Liver (tissue), 9 donors: ENCODE data around the gene GRIPAP1. TPM values are rescaled to one million over a fixed set of nuclear protein-coding genes. Genes with fewer than 3 reads are reported as not detected.

Experiments used
- DNase-seq: peaks from one replicate; pipeline ENCODE4 v3.0.0-alpha.2; 2017; ENCODE audit warnings: low spot score
- H3K27ac ChIP-seq, 2 donors: one replicate each; pipeline ENCODE4 v1.7.0; 2013; ENCODE audit warnings: inconsistent platforms in 2 of 2, low read length in 2 of 2, control low read depth in 1 of 2, low read depth in 1 of 2, mild to moderate bottlenecking in 1 of 2
- H3K27me3 ChIP-seq, 4 donors: one replicate each; pipeline versions ENCODE4 v1.6.1 to v1.7.0; 2013; ENCODE audit warnings: low read length in 3 of 4, inconsistent platforms in 1 of 4, mild to moderate bottlenecking in 1 of 4, moderate library complexity in 1 of 4; ENCODE audit not compliant: control insufficient read depth in 4 of 4, insufficient read depth in 4 of 4
- H3K36me3 ChIP-seq, 4 donors: one replicate each; pipeline versions ENCODE4 v1.6.1 to v1.7.0; 2013; ENCODE audit warnings: low read length in 3 of 4, mild to moderate bottlenecking in 3 of 4, low read depth in 1 of 4, moderate library complexity in 1 of 4; ENCODE audit not compliant: control insufficient read depth in 4 of 4, insufficient read depth in 3 of 4
- H3K4me1 ChIP-seq, 4 donors: one replicate each; pipeline versions ENCODE4 v1.6.1 to v1.7.0; 2013; ENCODE audit warnings: low read length in 3 of 4, mild to moderate bottlenecking in 3 of 4, moderate library complexity in 1 of 4; ENCODE audit not compliant: control insufficient read depth in 4 of 4, insufficient read depth in 4 of 4
- H3K4me3 ChIP-seq, 3 donors: one replicate each; pipeline versions ENCODE4 v1.6.1 to v1.7.0; 2013; ENCODE audit warnings: low read length in 3 of 3, control low read depth in 1 of 3, low read depth in 1 of 3, mild to moderate bottlenecking in 1 of 3
- H3K9ac ChIP-seq, 2 donors: one replicate each; pipeline ENCODE4 v1.7.0; 2013; ENCODE audit warnings: low read length in 2 of 2, mild to moderate bottlenecking in 2 of 2, moderate library complexity in 2 of 2, control low read depth in 1 of 2, low read depth in 1 of 2
- H3K9me3 ChIP-seq, 4 donors: one replicate each; pipeline versions ENCODE4 v1.6.1 to v1.7.0; 2013; ENCODE audit warnings: low read length in 3 of 4; ENCODE audit not compliant: control insufficient read depth in 4 of 4
- CTCF ChIP-seq: fragments of 150-350 bp; IDR thresholded peaks from 2 replicates; pipeline ENCODE4 v1.5.1; 2017; ENCODE audit warnings: improper control_type of control experiment, low read depth, low read length; ENCODE audit not compliant: missing input control
- EGR1 ChIP-seq, 2 donors: IDR thresholded peaks; 2 replicates each; pipeline ENCODE4 v1.6.1; 2016 to 2018; ENCODE audit warnings: antibody characterized with exemption in 2 of 2, low read depth in 2 of 2
- FOXA1 ChIP-seq: IDR thresholded peaks from 2 replicates; pipeline ENCODE4 v1.6.1; 2016; ENCODE audit warnings: antibody characterized with exemption
- GABPA ChIP-seq, 2 donors: IDR thresholded peaks in 1 of 2; conservative IDR thresholded peaks in 1 of 2; 2 replicates each; pipeline ENCODE4 v1.6.1; 2016; ENCODE audit warnings: antibody characterized with exemption in 2 of 2, mild to moderate bottlenecking in 1 of 2, moderate library complexity in 1 of 2
- HNF4A ChIP-seq, 2 donors: conservative IDR thresholded peaks; 2 replicates each; pipeline ENCODE4 v1.6.1; 2016; ENCODE audit warnings: antibody characterized with exemption in 2 of 2, mild to moderate bottlenecking in 2 of 2
- HNF4G ChIP-seq: IDR thresholded peaks from 2 replicates; pipeline ENCODE4 v1.6.1; 2016; ENCODE audit warnings: antibody characterized with exemption
- JUND ChIP-seq, 2 donors: IDR thresholded peaks; 2 replicates each; pipeline ENCODE4 v1.6.1; 2016; ENCODE audit warnings: antibody characterized with exemption in 2 of 2
- RAD21 ChIP-seq, 2 donors: IDR thresholded peaks; 2 replicates each; pipeline ENCODE4 v1.6.1; 2016; ENCODE audit warnings: antibody characterized with exemption in 2 of 2, mild to moderate bottlenecking in 2 of 2
- REST ChIP-seq: IDR thresholded peaks from 2 replicates; pipeline ENCODE4 v1.6.1; 2016; ENCODE audit warnings: antibody characterized with exemption, mild to moderate bottlenecking
- RXRA ChIP-seq, 2 donors: IDR thresholded peaks; 2 replicates each; pipeline ENCODE4 v1.6.1; 2017 to 2018; ENCODE audit warnings: antibody characterized with exemption in 2 of 2, mild to moderate bottlenecking in 1 of 2
- SP1 ChIP-seq: IDR thresholded peaks from 2 replicates; pipeline ENCODE4 v1.6.1; 2018; ENCODE audit warnings: antibody characterized with exemption, mild to moderate bottlenecking
- YY1 ChIP-seq: IDR thresholded peaks from 2 replicates; pipeline ENCODE4 v1.6.1; 2016; ENCODE audit warnings: antibody characterized with exemption, mild to moderate bottlenecking
- WGBS: extraction: QIAGEN DNeasy Blood & Tissue Kit; methylation state at CpG from one replicate; pipeline ENCODE4 v1.1.7; 2013; 5-methylcytosine and 5-hydroxymethylcytosine counted together
- polyA plus RNA-seq, 2 donors: library from polyadenylated mRNA; stranded (reverse) in 1 of 2; unstranded in 1 of 2; fragments of 200-250 nt in 1 of 2; fragments of >200 nt in 1 of 2; fragmentation: Nextera tagmentation in 1 of 2; extraction: Ambion mirVana in 1 of 2; gene quantifications; one replicate each; pipeline versions ENCODE4 v1.2.1 to v1.2.3, GENCODE V29; 2013 to 2015
- total RNA-seq, 2 donors: library from RNA; depleted of rRNA; stranded (reverse); fragments of >200 nt; gene quantifications; one replicate each; pipeline ENCODE4 v1.2.3, GENCODE V29; 2014
- TF ChIP-seq, protein P1 (sequence below): IDR thresholded peaks from 2 replicates; pipeline ENCODE4 v1.6.1; 2016; ENCODE audit warnings: antibody characterized with exemption
- TF ChIP-seq, protein P2 (sequence below): IDR thresholded peaks from 2 replicates; pipeline ENCODE4 v1.6.1; 2016; ENCODE audit warnings: antibody characterized with exemption
- TF ChIP-seq, protein P3 (sequence below): IDR thresholded peaks from 2 replicates; pipeline ENCODE4 v1.6.1; 2016; ENCODE audit warnings: antibody characterized with exemption
- donor health status: healthy.
- donor health status: healthy.
- donor health status: healthy.
- donor health status: healthy.
- donor health status: healthy.

Gene GRIPAP1
- total and polyA plus RNA-seq, 4 donors = 14.1 to 21.3 (median 16.4) TPM

GRCh38 chrX:48975041-48975440, 27.0 kb downstream of the GRIPAP1 start:
- Histone ChIP-seq H3K9me3 (no peaks in the 10 kb centered on the region), H3K4me3 (no peak overlapping the region), H3K27me3 (no peaks in the 10 kb centered on the region), H3K36me3 (peaks cover 2 to 27% (median 13%) of the 10 kb centered on the region in 4 donors), H3K27ac (no peak overlapping the region), H3K9ac (no peak overlapping the region), H3K4me1 (peaks cover 3 to 8% (median 4%) of the 10 kb centered on the region in 4 donors)
- WGBS = 93% methylated on average over 7 of the region's 7 CpGs
- no peak for DNase-seq
- TF ChIP-seq SP1 = no peak
- TF ChIP-seq, protein P1, sequence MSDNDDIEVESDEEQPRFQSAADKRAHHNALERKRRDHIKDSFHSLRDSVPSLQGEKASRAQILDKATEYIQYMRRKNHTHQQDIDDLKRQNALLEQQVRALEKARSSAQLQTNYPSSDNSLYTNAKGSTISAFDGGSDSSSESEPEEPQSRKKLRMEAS = no peak

DNA sequence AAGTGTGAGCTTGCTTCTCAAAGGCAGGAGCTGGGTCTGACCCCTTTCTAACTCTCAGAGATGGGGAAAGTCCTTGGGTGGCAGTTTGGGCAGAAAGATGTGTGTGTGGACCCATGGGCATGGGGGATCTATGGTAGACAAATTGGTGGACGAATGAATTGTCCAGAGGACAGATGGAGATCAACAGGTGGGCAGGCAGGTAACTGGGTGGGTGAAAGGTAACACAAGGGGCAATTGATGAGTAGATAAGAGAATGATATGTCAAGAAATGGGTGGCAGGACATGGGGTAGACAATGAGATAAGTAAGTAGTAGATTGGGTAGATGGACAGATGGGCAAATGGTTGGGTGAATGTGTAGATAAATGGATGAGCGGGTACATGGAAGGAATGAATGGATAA, 27.5 kb downstream of the GRIPAP1 start:
- Histone ChIP-seq H3K36me3 (peaks cover 2 to 27% (median 13%) of the 10 kb centered on the region in 4 donors), H3K27ac (no peak overlapping the region), H3K4me1 (peaks cover 3 to 8% (median 4%) of the 10 kb centered on the region in 4 donors), H3K27me3 (no peaks in the 10 kb centered on the region), H3K4me3 (no peak overlapping the region), H3K9ac (no peak overlapping the region), H3K9me3 (no peaks in the 10 kb centered on the region)
- no peak for DNase-seq
- 92% methylated on average over 2 of the region's 2 CpGs for WGBS
- TF ChIP-seq, protein P2, sequence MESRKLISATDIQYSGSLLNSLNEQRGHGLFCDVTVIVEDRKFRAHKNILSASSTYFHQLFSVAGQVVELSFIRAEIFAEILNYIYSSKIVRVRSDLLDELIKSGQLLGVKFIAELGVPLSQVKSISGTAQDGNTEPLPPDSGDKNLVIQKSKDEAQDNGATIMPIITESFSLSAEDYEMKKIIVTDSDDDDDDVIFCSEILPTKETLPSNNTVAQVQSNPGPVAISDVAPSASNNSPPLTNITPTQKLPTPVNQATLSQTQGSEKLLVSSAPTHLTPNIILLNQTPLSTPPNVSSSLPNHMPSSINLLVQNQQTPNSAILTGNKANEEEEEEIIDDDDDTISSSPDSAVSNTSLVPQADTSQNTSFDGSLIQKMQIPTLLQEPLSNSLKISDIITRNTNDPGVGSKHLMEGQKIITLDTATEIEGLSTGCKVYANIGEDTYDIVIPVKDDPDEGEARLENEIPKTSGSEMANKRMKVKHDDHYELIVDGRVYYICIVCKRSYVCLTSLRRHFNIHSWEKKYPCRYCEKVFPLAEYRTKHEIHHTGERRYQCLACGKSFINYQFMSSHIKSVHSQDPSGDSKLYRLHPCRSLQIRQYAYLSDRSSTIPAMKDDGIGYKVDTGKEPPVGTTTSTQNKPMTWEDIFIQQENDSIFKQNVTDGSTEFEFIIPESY = no peak
- no peak for TF ChIP-seq HNF4G
- no peak for TF ChIP-seq GABPA (IDR thresholded peaks at IDR 0.05 in 1 of 2, conservative IDR thresholded peaks at IDR 0.05 in 1 of 2)
- TF ChIP-seq JUND (IDR thresholded peaks at IDR 0.05) = no peak
- no peak for TF ChIP-seq REST
- TF ChIP-seq RAD21 (IDR thresholded peaks at IDR 0.05) = no peak
- no peak for TF ChIP-seq FOXA1
- no peak for TF ChIP-seq CTCF
- TF ChIP-seq, protein P3, sequence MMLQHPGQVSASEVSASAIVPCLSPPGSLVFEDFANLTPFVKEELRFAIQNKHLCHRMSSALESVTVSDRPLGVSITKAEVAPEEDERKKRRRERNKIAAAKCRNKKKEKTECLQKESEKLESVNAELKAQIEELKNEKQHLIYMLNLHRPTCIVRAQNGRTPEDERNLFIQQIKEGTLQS = no peak
- TF ChIP-seq EGR1 (IDR thresholded peaks at IDR 0.05; ENCODE audit: low read depth in 2 of 2) = no peak
- TF ChIP-seq YY1 = no peak
- TF ChIP-seq RXRA (IDR thresholded peaks at IDR 0.05) = no peak
- TF ChIP-seq HNF4A (conservative IDR thresholded peaks at IDR 0.05) = no peak
